ENCODE results near the gene ATRN. TPM values are rescaled to one million over a fixed set of nuclear protein-coding genes. Genes with fewer than 3 reads are reported as not detected.
A peak's percentile ranks its signal among the peaks of the same experiment; 100 is the strongest.
"Not testable (repeated sequence)": the region's sequence is repeated elsewhere in the genome, so short reads cannot be mapped to it uniquely, and the experiment has no call there.

Gene ATRN
- total RNA-seq, 2 donors from 2014 or later = 13.5 to 13.8 TPM

GRCh38 chr20:3613821-3614440, 143.1 kb downstream of the ATRN start:
- no peaks in the 10 kb centered on the region for H3K9me3 ChIP-seq (ENCODE audit: control insufficient read depth, low read length, poor library complexity, severe bottlenecking)
- H3K36me3 Mint-ChIP-seq (ENCODE audit: low read depth) = peaks cover 13% of the 10 kb centered on the region
- DNase-seq (no peak), ATAC-seq (no peak)
- H3K27me3 Mint-ChIP-seq = no peaks in the 10 kb centered on the region
- H3K4me3 Mint-ChIP-seq = no peak overlapping the region
- no peak overlapping the region for H3K27ac Mint-ChIP-seq
- H3K4me1 Mint-ChIP-seq = peaks cover 10% of the 10 kb centered on the region

- ATAC-seq (no peak), DNase-seq (no peak)
- Mint-ChIP-seq H3K36me3 (ENCODE audit: low read depth) (peaks cover 8% of the 10 kb centered on the region), H3K27ac (no peak overlapping the region), H3K27me3 (no peaks in the 10 kb centered on the region), H3K4me3 (no peak overlapping the region), H3K4me1 (peaks cover 10% of the 10 kb centered on the region)
- no peaks in the 10 kb centered on the region for H3K9me3 ChIP-seq (ENCODE audit: control insufficient read depth, low read length, poor library complexity, severe bottlenecking)
Measured at GRCh38 chr20:3614466-3614865, 143.6 kb downstream of the ATRN start.

- not testable (repeated sequence) for ATAC-seq; DNase-seq; H3K27me3 Mint-ChIP-seq; H3K4me1 Mint-ChIP-seq; H3K9me3 ChIP-seq (ENCODE audit: control insufficient read depth, low read length, poor library complexity, severe bottlenecking); H3K4me3 Mint-ChIP-seq; H3K36me3 Mint-ChIP-seq (ENCODE audit: low read depth); H3K27ac Mint-ChIP-seq
Measured at GRCh38 chr20:3615171-3615840, 144.5 kb downstream of the ATRN start.

GRCh38 chr20:3616250-3616649, 145.4 kb downstream of the ATRN start:
- Mint-ChIP-seq H3K4me3 (no peak overlapping the region), H3K4me1 (peaks cover 13% of the 10 kb centered on the region), H3K27me3 (no peaks in the 10 kb centered on the region), H3K36me3 (ENCODE audit: low read depth) (peaks cover 3% of the 10 kb centered on the region), H3K27ac (no peak overlapping the region)
- H3K9me3 ChIP-seq (ENCODE audit: control insufficient read depth, low read length, poor library complexity, severe bottlenecking) = no peaks in the 10 kb centered on the region
- ATAC-seq (no peak), DNase-seq (no peak)

GRCh38 chr20:3621111-3621510, 150.3 kb downstream of the ATRN start:
- Mint-ChIP-seq H3K36me3 (ENCODE audit: low read depth) (peaks cover 6% of the 10 kb centered on the region), H3K4me1 (peaks cover 16% of the 10 kb centered on the region), H3K27ac (peak overlapping the region; percentile 9), H3K27me3 (no peaks in the 10 kb centered on the region), H3K4me3 (no peak overlapping the region)
- no peak for ATAC-seq
- H3K9me3 ChIP-seq (ENCODE audit: control insufficient read depth, low read length, poor library complexity, severe bottlenecking) = no peaks in the 10 kb centered on the region
- DNase-seq = no peak

GRCh38 chr20:3622406-3622805, 151.6 kb downstream of the ATRN start:
- Mint-ChIP-seq H3K36me3 (ENCODE audit: low read depth) (peaks cover 6% of the 10 kb centered on the region), H3K27me3 (no peaks in the 10 kb centered on the region), H3K4me1 (peaks cover 12% of the 10 kb centered on the region), H3K4me3 (no peak overlapping the region), H3K27ac (no peak overlapping the region)
- ATAC-seq (no peak), DNase-seq (no peak)
- no peaks in the 10 kb centered on the region for H3K9me3 ChIP-seq (ENCODE audit: control insufficient read depth, low read length, poor library complexity, severe bottlenecking)

- DNase-seq = no peak
- peaks cover 10% of the 10 kb centered on the region for H3K4me1 Mint-ChIP-seq
- no peaks in the 10 kb centered on the region for H3K27me3 Mint-ChIP-seq
- no peak overlapping the region for H3K4me3 Mint-ChIP-seq
- no peak for ATAC-seq
- no peaks in the 10 kb centered on the region for H3K9me3 ChIP-seq (ENCODE audit: control insufficient read depth, low read length, poor library complexity, severe bottlenecking)
- peaks cover 17% of the 10 kb centered on the region for H3K36me3 Mint-ChIP-seq (ENCODE audit: low read depth)
- peak overlapping the region; percentile 63 for H3K27ac Mint-ChIP-seq
Measured at GRCh38 chr20:3627476-3627875, 156.7 kb downstream of the ATRN start.

GRCh38 chr20:3628502-3629314, 157.9 kb downstream of the ATRN start:
- H3K27me3 Mint-ChIP-seq = no peaks in the 10 kb centered on the region
- DNase-seq (no peak), ATAC-seq (no peak)
- H3K27ac Mint-ChIP-seq = no peak overlapping the region
- no peaks in the 10 kb centered on the region for H3K9me3 ChIP-seq (ENCODE audit: control insufficient read depth, low read length, poor library complexity, severe bottlenecking)
- H3K4me3 Mint-ChIP-seq = no peak overlapping the region
- peaks cover 19% of the 10 kb centered on the region for H3K36me3 Mint-ChIP-seq (ENCODE audit: low read depth)
- peaks cover 12% of the 10 kb centered on the region for H3K4me1 Mint-ChIP-seq

GRCh38 chr20:3629893-3630292, 159.1 kb downstream of the ATRN start:
- no peak overlapping the region for H3K4me3 Mint-ChIP-seq
- no peak for DNase-seq
- no peaks in the 10 kb centered on the region for H3K9me3 ChIP-seq (ENCODE audit: control insufficient read depth, low read length, poor library complexity, severe bottlenecking)
- H3K4me1 Mint-ChIP-seq = peaks cover 9% of the 10 kb centered on the region
- H3K27ac Mint-ChIP-seq = no peak overlapping the region
- no peaks in the 10 kb centered on the region for H3K27me3 Mint-ChIP-seq
- H3K36me3 Mint-ChIP-seq (ENCODE audit: low read depth) = peaks cover 22% of the 10 kb centered on the region
- no peak for ATAC-seq

GRCh38 chr20:3630429-3630828, 159.6 kb downstream of the ATRN start:
- Mint-ChIP-seq H3K4me1 (peaks cover 9% of the 10 kb centered on the region), H3K36me3 (ENCODE audit: low read depth) (peaks cover 20% of the 10 kb centered on the region), H3K4me3 (no peak overlapping the region), H3K27ac (no peak overlapping the region), H3K27me3 (no peaks in the 10 kb centered on the region)
- H3K9me3 ChIP-seq (ENCODE audit: control insufficient read depth, low read length, poor library complexity, severe bottlenecking) = no peaks in the 10 kb centered on the region
- ATAC-seq (no peak), DNase-seq (no peak)

- H3K27me3 Mint-ChIP-seq = no peaks in the 10 kb centered on the region
- no peaks in the 10 kb centered on the region for H3K9me3 ChIP-seq (ENCODE audit: control insufficient read depth, low read length, poor library complexity, severe bottlenecking)
- H3K27ac Mint-ChIP-seq = no peak overlapping the region
- H3K4me1 Mint-ChIP-seq = peaks cover 9% of the 10 kb centered on the region
- H3K36me3 Mint-ChIP-seq (ENCODE audit: low read depth) = peaks cover 20% of the 10 kb centered on the region
- DNase-seq (no peak), ATAC-seq (no peak)
- H3K4me3 Mint-ChIP-seq = no peak overlapping the region
Measured at GRCh38 chr20:3631534-3631933, 160.7 kb downstream of the ATRN start.

- Mint-ChIP-seq H3K4me1 (peaks cover 9% of the 10 kb centered on the region), H3K27ac (no peak overlapping the region), H3K27me3 (no peaks in the 10 kb centered on the region), H3K4me3 (no peak overlapping the region), H3K36me3 (ENCODE audit: low read depth) (peaks cover 16% of the 10 kb centered on the region)
- ATAC-seq = no peak
- no peaks in the 10 kb centered on the region for H3K9me3 ChIP-seq (ENCODE audit: control insufficient read depth, low read length, poor library complexity, severe bottlenecking)
- no peak for DNase-seq
Measured at GRCh38 chr20:3632311-3633004, 161.6 kb downstream of the ATRN start.

- no peaks in the 10 kb centered on the region for H3K9me3 ChIP-seq (ENCODE audit: control insufficient read depth, low read length, poor library complexity, severe bottlenecking)
- Mint-ChIP-seq H3K27ac (no peak overlapping the region), H3K27me3 (no peaks in the 10 kb centered on the region), H3K4me1 (peaks cover 9% of the 10 kb centered on the region), H3K36me3 (ENCODE audit: low read depth) (peaks cover 13% of the 10 kb centered on the region), H3K4me3 (no peak overlapping the region)
- no peak for DNase-seq
- ATAC-seq = no peak
Measured at GRCh38 chr20:3633913-3634478, 163.2 kb downstream of the ATRN start.
